Large intestine (tissue), 3 donors: Measurements from ENCODE around the gene SELENOO. TPM values are rescaled to one million over a fixed set of nuclear protein-coding genes. Genes with fewer than 3 reads are reported as not detected.

Experiments used
- DNase-seq, 2 donors: peaks; one replicate each; pipeline versions ENCODE4 v3.0.0 to v3.0.0-alpha.2; 2013
- H3K27ac ChIP-seq: one replicate; pipeline ENCODE4 v1.5.1; 2013; ENCODE audit warnings: low read length
- H3K27me3 ChIP-seq: 2 replicates; pipeline ENCODE4 v1.6.1; 2013; ENCODE audit warnings: low read length; ENCODE audit not compliant: control insufficient read depth, insufficient read depth
- H3K36me3 ChIP-seq: 2 replicates; pipeline ENCODE4 v1.6.1; 2013; ENCODE audit warnings: low read length; ENCODE audit not compliant: control insufficient read depth, insufficient read depth
- H3K4me1 ChIP-seq: one replicate; pipeline ENCODE4 v1.6.1; 2013; ENCODE audit warnings: low read length; ENCODE audit not compliant: control insufficient read depth, insufficient read depth
- H3K4me3 ChIP-seq: one replicate; pipeline ENCODE4 v1.5.1; 2013; ENCODE audit warnings: low read length
- H3K9me3 ChIP-seq: one replicate; pipeline ENCODE4 v1.6.1; 2013; ENCODE audit warnings: mild to moderate bottlenecking, low read depth, low read length, moderate library complexity; ENCODE audit not compliant: control insufficient read depth
- WGBS: methylation state at CpG from one replicate; pipeline ENCODE4 v1.1.5; 2013; ENCODE audit warnings: low lambda C conversion rate; ENCODE audit not compliant: insufficient coverage; 5-methylcytosine and 5-hydroxymethylcytosine counted together
- polyA plus RNA-seq: library from polyadenylated mRNA; unstranded; fragments of 120-200 nt; gene quantifications from one replicate; pipeline ENCODE4 v1.2.1, GENCODE V29; 2013

SELENOO gene
- polyA plus RNA-seq, 1 donor = 44.4 TPM

- Histone ChIP-seq H3K27me3 (peaks cover 29% of the 10 kb centered on the region), H3K36me3 (no peaks in the 10 kb centered on the region), H3K4me1 (peaks cover 13% of the 10 kb centered on the region), H3K27ac (no peak overlapping the region), H3K4me3 (no peak overlapping the region), H3K9me3 (peaks cover 19% of the 10 kb centered on the region)
- no peak for DNase-seq
- no CpG with 5 or more reads among the region's 26 CpGs for WGBS
Measured at GRCh38 chr22:50173311-50173982, 27.4 kb upstream of the SELENOO start.

- Histone ChIP-seq H3K9me3 (peaks cover 24% of the 10 kb centered on the region), H3K27me3 (peaks cover 29% of the 10 kb centered on the region), H3K27ac (no peak overlapping the region), H3K4me1 (peaks cover 13% of the 10 kb centered on the region), H3K36me3 (no peaks in the 10 kb centered on the region), H3K4me3 (no peak overlapping the region)
- no CpG with 5 or more reads among the region's 6 CpGs for WGBS
- DNase-seq = no peak
Measured at GRCh38 chr22:50173983-50174355, 26.8 kb upstream of the SELENOO start.

GRCh38 chr22:50174382-50175190 lies 26.2 kb upstream of the SELENOO start:
- Histone ChIP-seq H3K4me1 (peaks cover 13% of the 10 kb centered on the region), H3K36me3 (no peaks in the 10 kb centered on the region), H3K27ac (no peak overlapping the region), H3K9me3 (peaks cover 26% of the 10 kb centered on the region), H3K4me3 (no peak overlapping the region), H3K27me3 (peaks cover 23% of the 10 kb centered on the region)
- WGBS = no CpG with 5 or more reads among the region's 27 CpGs
- DNase-seq = no peak

- Histone ChIP-seq H3K4me3 (no peak overlapping the region), H3K9me3 (peaks cover 29% of the 10 kb centered on the region), H3K36me3 (no peaks in the 10 kb centered on the region), H3K27me3 (peaks cover 23% of the 10 kb centered on the region), H3K4me1 (peaks cover 13% of the 10 kb centered on the region), H3K27ac (no peak overlapping the region)
- DNase-seq = no peak
- WGBS = no CpG with 5 or more reads among the region's 6 CpGs
Measured at GRCh38 chr22:50175191-50175461, 25.7 kb upstream of the SELENOO start.

GRCh38 chr22:50175921-50176849 lies 24.6 kb upstream of the SELENOO start:
- DNase-seq = no peak
- H3K27me3 ChIP-seq = peaks cover 18% of the 10 kb centered on the region

GRCh38 chr22:50176850-50177536 lies 23.8 kb upstream of the SELENOO start:
- peaks cover 3% of the 10 kb centered on the region for H3K4me1 ChIP-seq
- H3K9me3 ChIP-seq = peaks cover 29% of the 10 kb centered on the region
- H3K36me3 ChIP-seq = no peaks in the 10 kb centered on the region
- no peak for DNase-seq
- peaks cover 10% of the 10 kb centered on the region for H3K27me3 ChIP-seq
- H3K4me3 ChIP-seq = no peak overlapping the region
- WGBS = 98% methylated on average over 13 of the region's 76 CpGs
- H3K27ac ChIP-seq = no peak overlapping the region

More at GRCh38 chr22:50175921-50176849, 24.6 kb upstream of the SELENOO start:
- peaks cover 29% of the 10 kb centered on the region for H3K9me3 ChIP-seq
- H3K36me3 ChIP-seq = no peaks in the 10 kb centered on the region
- H3K4me3 ChIP-seq = no peak overlapping the region
- H3K4me1 ChIP-seq = peaks cover 11% of the 10 kb centered on the region
- no CpG with 5 or more reads among the region's 27 CpGs for WGBS
- no peak overlapping the region for H3K27ac ChIP-seq

GRCh38 chr22:50177537-50178470 lies 23.0 kb upstream of the SELENOO start:
- H3K27me3 ChIP-seq = peaks cover 8% of the 10 kb centered on the region
- DNase-seq = no peak

GRCh38 chr22:50178471-50178864 lies 22.3 kb upstream of the SELENOO start:
- WGBS = no CpG with 5 or more reads among the region's 22 CpGs
- H3K27me3 ChIP-seq = peaks cover 8% of the 10 kb centered on the region
- H3K27ac ChIP-seq = no peak overlapping the region
- H3K4me3 ChIP-seq = no peak overlapping the region
- no peak for DNase-seq
- H3K9me3 ChIP-seq = peaks cover 29% of the 10 kb centered on the region
- no peaks in the 10 kb centered on the region for H3K4me1 ChIP-seq
- no peaks in the 10 kb centered on the region for H3K36me3 ChIP-seq

More at GRCh38 chr22:50177537-50178470, 23.0 kb upstream of the SELENOO start:
- Histone ChIP-seq H3K9me3 (peaks cover 29% of the 10 kb centered on the region), H3K27ac (no peak overlapping the region), H3K4me3 (no peak overlapping the region), H3K4me1 (no peaks in the 10 kb centered on the region), H3K36me3 (no peaks in the 10 kb centered on the region)
- no CpG with 5 or more reads among the region's 98 CpGs for WGBS
